Calu3 (cell line): Measurements from ENCODE around the gene PTGES. TPM values are rescaled to one million over a fixed set of nuclear protein-coding genes. Genes with fewer than 3 reads are reported as not detected.
"Not testable (repeated sequence)": the region's sequence is repeated elsewhere in the genome, so short reads cannot be mapped to it uniquely, and the experiment has no call there.

ENCODE experiments used
- BruUV-seq: library from RNA; stranded (reverse); fragments of 400-500 nt; replicated peaks from 2 replicates; lab custom pipeline; 2021; lab: Mats Ljungman, UMichigan
- CTCF ChIA-PET: fragments of 300-600 bp; sonication (Branson Sonifier 250); formaldehyde crosslinking; loops from one replicate; lab custom pipeline; 2022; ENCODE audit warnings: antibody characterized with exemption; lab: Charles Lee
- DNase-seq: peaks from one replicate; pipeline ENCODE4 v3.0.0; 2022
- H3K27ac Mint-ChIP-seq: one replicate; pipeline ENCODE4 v1.8.0; 2022; ENCODE audit warnings: mixed read lengths; ENCODE audit not compliant: unreplicated experiment
- H3K27me3 Mint-ChIP-seq: one replicate; pipeline ENCODE4 v1.8.0; 2022; ENCODE audit warnings: mixed read lengths; ENCODE audit not compliant: unreplicated experiment
- H3K36me3 Mint-ChIP-seq: one replicate; pipeline ENCODE4 v1.8.0; 2022; ENCODE audit warnings: mild to moderate bottlenecking, moderate library complexity, mixed read lengths; ENCODE audit not compliant: insufficient read depth, unreplicated experiment
- H3K4me1 Mint-ChIP-seq: one replicate; pipeline ENCODE4 v1.8.0; 2022; ENCODE audit warnings: mild to moderate bottlenecking, low read depth, mixed read lengths; ENCODE audit not compliant: unreplicated experiment
- H3K4me3 Mint-ChIP-seq: one replicate; pipeline ENCODE4 v1.8.0; 2022; ENCODE audit warnings: mild to moderate bottlenecking, low read depth, moderate library complexity, mixed read lengths; ENCODE audit not compliant: unreplicated experiment
- H3K9me3 Mint-ChIP-seq: one replicate; pipeline ENCODE4 v1.8.0; 2022; ENCODE audit warnings: low read depth, mixed read lengths; ENCODE audit not compliant: unreplicated experiment
- intact Hi-C: fragments of 100-400 bp; cut with micrococcal nuclease; formaldehyde crosslinking; loops from one replicate; pipeline ENCODE4 v1.10.0; 2022; ENCODE audit not compliant: unreplicated experiment
- total RNA-seq: library from RNA; stranded (reverse); gene quantifications from 2 replicates; pipeline ENCODE4 v1.2.3, GENCODE V29; 2022
- TF ChIP-seq, protein P1 (sequence below): fragments of 200-600 bp; IDR thresholded peaks from one replicate; pipeline ENCODE4 v1.8.0; 2022; ENCODE audit warnings: antibody characterized with exemption; ENCODE audit not compliant: unreplicated experiment

The PTGES gene
- total RNA-seq, 1 experiment from 2014 or later: 6.3 TPM

DNA sequence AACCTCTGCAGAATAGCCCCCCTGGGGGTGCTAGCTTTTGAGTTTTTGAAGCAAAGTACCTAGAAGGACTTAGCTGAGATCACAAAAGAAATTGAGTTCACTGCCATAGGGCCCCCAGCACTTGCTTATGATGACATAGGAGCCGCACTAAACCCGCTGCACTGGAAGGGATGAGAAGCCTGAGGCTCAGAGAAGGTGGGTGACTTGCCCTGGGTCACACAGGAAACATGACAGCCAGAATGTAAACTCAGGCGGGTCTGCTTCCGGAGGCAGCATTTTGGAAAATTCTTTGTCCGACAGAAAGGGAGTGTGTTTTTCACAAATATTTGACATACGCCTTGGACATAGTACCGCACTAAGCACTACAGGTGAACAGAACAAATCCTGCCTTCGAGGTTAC is 41.7 kb upstream of the PTGES start:
- BruUV-seq: no TSS peak
- Mint-ChIP-seq H3K27me3 (peaks cover 20% of the 10 kb centered on the region), H3K36me3 (no peaks in the 10 kb centered on the region), H3K9me3 (no peaks in the 10 kb centered on the region), H3K27ac (no peak overlapping the region), H3K4me3 (no peak overlapping the region), H3K4me1 (no peaks in the 10 kb centered on the region)
- DNase-seq: no peak
- intact Hi-C loops: loop anchor here (5.0 kb wide), 1 partner anchor 152 kb away; the partner anchor contains the start of gene ASB6
- TF ChIP-seq, protein P1, sequence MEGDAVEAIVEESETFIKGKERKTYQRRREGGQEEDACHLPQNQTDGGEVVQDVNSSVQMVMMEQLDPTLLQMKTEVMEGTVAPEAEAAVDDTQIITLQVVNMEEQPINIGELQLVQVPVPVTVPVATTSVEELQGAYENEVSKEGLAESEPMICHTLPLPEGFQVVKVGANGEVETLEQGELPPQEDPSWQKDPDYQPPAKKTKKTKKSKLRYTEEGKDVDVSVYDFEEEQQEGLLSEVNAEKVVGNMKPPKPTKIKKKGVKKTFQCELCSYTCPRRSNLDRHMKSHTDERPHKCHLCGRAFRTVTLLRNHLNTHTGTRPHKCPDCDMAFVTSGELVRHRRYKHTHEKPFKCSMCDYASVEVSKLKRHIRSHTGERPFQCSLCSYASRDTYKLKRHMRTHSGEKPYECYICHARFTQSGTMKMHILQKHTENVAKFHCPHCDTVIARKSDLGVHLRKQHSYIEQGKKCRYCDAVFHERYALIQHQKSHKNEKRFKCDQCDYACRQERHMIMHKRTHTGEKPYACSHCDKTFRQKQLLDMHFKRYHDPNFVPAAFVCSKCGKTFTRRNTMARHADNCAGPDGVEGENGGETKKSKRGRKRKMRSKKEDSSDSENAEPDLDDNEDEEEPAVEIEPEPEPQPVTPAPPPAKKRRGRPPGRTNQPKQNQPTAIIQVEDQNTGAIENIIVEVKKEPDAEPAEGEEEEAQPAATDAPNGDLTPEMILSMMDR: no peak
- CTCF ChIA-PET: no interaction called here

DNA sequence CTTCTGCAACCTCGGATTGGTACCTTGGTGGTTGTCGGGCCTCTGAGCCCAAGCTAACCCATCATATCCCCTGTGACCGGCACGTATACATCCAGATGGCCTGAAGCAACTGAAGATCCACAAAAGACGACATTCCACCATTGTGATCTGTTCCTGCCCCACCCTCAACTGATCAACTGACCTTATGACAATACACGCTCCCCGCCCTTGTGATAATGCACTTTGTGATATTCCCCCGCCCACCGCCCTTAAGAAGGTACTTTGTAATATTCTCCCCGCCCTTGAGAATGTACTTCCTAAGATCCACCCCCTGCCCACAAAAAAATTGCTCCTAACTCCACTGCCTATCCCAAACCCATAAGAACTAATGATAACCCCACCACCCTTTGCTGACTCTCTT is 33.6 kb upstream of the PTGES start:
- H3K27ac Mint-ChIP-seq: no peak overlapping the region
- DNase-seq: no peak
- CTCF ChIA-PET: interaction anchor here (0.7 kb wide), 1 partner anchor 970 kb away, joined by 3 read pairs; no protein-coding TSS in a partner anchor
- no peaks in the 10 kb centered on the region for H3K9me3 Mint-ChIP-seq
- peaks cover 46% of the 10 kb centered on the region for H3K27me3 Mint-ChIP-seq
- intact Hi-C loops: no loop called here
- no peaks in the 10 kb centered on the region for H3K36me3 Mint-ChIP-seq
- H3K4me3 Mint-ChIP-seq: no peak overlapping the region
- TF ChIP-seq, protein P1: no peak
- no TSS peak for BruUV-seq
- no peaks in the 10 kb centered on the region for H3K4me1 Mint-ChIP-seq

DNA sequence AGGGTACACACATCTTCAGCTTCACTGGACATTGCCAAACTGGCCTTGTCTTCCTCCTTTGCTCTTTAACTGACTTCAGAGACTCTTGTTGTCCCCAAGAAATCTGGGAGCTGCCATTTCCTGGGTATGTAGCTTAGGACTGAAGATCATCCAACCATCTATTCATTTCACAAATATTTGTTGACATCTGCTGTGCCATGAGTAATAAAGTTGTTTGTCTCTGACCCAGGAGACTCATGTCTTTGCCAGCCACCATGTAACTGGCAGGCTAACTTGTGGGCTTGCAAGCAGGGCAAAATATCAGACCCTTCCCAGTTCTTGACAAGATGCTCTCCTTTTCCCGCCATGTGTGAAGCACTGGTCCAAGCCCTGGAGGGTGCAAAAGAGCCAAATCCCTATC is 33.0 kb upstream of the PTGES start:
- no peak overlapping the region for H3K27ac Mint-ChIP-seq
- CTCF ChIA-PET: interaction anchor here (0.7 kb wide), 1 partner anchor 971 kb away, joined by 3 read pairs; no protein-coding TSS in a partner anchor
- intact Hi-C loops: no loop called here
- no TSS peak for BruUV-seq
- TF ChIP-seq, protein P1: no peak
- no peak for DNase-seq
- no peaks in the 10 kb centered on the region for H3K9me3 Mint-ChIP-seq
- no peaks in the 10 kb centered on the region for H3K4me1 Mint-ChIP-seq
- peaks cover 46% of the 10 kb centered on the region for H3K27me3 Mint-ChIP-seq
- H3K36me3 Mint-ChIP-seq: no peaks in the 10 kb centered on the region
- no peak overlapping the region for H3K4me3 Mint-ChIP-seq

DNA sequence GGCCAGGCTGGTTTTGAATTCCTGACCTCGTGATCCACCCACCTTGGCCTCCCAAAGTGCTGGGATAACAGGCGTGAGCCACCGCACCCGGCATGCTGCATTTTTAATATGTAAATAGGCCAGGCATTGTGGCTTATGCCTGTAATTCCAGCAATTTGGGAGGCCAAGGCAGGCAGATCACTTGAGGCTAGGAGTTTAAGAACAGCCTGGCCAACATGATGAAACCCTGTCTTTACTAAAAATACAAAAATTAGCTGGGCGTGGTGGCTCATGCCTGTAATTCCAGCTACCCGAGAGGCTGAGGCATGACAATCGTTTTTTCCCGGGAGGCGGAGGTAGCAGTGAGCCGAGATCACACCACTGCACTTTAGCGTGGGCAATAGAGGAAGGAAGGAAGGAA is 32.1 kb upstream of the PTGES start:
- H3K27ac Mint-ChIP-seq, H3K36me3 Mint-ChIP-seq, intact Hi-C loops, H3K4me3 Mint-ChIP-seq, DNase-seq, H3K9me3 Mint-ChIP-seq, BruUV-seq, H3K4me1 Mint-ChIP-seq: not testable (repeated sequence)
- H3K27me3 Mint-ChIP-seq: peaks cover 46% of the 10 kb centered on the region
- CTCF ChIA-PET: interaction anchor here (1.2 kb wide), 1 partner anchor 48 kb away, joined by 5 read pairs; no protein-coding TSS in a partner anchor
